HG03469 (cell line): ENCODE measurements around the gene DLL4.

ENCODE experiments used
- ATAC-seq: cut with Tn5 transposase; IDR thresholded peaks from one replicate; pipeline ENCODE4 v1.9.1; 2021; ENCODE audit warnings: mild to moderate bottlenecking, moderate library complexity, moderate number of reproducible peaks; ENCODE audit not compliant: unreplicated experiment

Gene DLL4

GRCh38 chr15:40906091-40906990 lies 22.8 kb upstream of the DLL4 start:
- ATAC-seq, result no peak

DNA sequence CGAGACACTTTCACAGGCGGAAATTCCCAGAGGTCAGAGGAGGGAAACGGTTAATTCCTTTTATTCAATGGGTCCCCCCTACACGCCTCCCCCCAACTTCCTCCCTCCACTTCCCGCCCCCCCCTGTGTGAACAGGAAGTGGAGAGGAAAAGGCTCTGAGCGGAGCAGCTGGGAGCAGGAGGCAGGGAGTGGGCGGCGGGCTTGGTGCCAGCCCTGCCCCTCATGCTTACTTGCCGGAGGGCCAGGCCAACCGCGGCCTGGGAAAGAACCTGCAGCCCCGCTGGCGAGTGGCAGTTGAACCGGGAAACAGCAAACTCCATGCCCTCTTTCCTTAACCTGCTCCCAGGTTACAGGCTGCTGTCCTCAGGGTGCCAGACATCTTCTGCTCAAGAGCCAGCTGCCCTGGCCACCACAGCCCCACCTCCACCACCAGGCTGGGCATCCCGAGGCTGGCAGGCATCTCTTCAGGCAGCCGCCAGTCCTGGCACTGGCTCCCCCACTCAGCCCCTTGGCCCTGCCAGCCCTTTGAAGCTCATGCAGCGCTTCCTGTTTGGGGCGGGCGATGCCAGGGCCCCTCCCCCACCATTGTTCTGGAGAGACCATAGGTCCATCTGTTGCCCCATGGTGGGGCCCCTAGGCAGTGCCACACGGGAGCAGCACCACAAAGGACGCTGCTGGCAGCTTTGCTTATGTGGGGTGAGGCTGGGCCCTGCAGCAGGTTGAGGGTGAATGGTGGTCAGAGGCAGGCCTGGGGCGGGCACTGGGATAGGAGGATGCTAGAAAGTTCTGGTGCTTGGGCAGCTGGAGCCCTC lies 21.9 kb upstream of the DLL4 start:
- no peak for ATAC-seq

DNA sequence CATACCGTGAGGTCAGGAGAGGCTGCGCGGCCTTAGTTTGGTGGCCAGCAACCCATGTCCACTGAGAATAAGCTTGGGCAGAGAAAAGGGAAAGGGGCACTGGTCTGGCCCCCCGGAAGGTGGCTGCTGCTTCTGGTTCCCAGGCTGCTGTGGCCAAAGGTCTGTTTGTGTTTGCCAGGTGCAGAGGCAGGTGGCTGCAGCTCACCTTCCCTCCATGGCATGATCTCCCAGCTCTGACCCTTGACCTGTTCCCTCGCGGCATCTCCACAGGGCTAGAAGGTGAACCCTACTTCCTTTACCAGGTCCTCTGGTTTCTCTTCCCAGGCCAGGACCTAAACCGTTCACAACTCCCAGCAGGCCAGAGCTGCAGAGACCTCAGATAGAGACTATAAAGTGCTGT lies 21.0 kb upstream of the DLL4 start:
- no peak for ATAC-seq

DNA sequence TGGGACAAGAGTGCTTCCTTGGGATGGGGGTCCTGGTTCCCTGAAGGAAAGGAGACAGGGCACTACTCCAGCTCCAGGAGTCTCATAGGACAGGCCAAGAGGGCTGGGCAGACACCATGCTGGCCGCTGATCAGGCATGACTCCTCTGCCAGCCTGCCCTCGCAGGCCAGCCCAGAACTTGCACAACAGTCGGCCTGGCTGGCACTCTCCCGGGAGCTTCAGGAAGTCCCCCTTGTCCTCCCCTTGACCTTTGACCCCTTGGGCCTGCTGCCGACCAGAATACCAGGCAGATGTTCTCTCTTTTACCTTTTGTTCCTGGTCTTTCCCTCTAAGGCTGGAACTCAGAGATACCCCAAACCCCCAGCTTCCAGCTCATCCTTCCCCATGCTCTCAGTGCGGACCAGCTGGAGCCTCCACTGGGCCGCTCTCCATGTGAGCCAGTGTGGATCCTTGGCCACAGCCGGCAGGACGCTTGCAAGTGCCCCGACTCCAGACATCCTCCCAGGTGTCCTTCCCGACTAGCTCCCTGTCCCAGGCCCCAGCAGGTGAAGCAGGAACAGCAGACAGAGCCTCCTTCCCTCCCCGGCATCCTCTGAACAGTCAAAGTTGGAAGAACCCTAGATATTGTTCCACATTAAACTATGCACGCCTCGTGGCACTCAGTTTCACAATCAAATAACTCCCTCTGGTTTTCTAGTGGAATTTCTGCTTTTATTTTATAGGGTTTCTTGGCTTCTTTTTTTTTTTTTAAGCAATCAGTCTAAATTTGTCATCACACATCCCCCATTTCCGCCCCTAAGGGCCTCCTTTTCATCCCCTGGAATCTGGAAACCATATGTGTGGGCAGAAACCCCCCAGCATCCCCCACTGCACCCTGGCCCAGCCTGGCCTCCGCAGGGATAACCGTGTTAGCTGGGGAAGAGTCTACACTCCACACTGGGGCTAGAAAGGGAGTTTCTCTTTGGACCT lies 19.2 kb upstream of the DLL4 start:
- no peak for ATAC-seq

DNA sequence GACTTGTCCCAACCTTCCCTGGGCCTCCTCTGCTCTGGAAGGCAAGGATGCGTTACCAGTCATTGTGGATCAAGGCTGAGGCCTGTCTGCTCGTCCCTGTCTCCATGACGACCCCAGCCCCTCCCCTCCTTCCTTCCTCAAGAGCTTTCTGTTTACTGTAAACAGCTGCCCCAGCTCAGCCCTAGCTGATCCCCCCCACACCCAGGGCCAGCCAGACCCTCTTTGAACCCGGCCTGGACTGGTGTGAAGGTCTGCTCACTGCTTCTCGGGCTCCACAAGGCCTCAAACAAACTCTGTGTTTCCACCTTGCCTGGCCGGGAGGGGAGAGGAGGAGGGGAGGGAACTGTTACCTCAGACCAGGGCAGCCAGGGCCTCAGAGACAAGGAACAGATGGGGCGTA lies 18.0 kb upstream of the DLL4 start:
- no peak for ATAC-seq

DNA sequence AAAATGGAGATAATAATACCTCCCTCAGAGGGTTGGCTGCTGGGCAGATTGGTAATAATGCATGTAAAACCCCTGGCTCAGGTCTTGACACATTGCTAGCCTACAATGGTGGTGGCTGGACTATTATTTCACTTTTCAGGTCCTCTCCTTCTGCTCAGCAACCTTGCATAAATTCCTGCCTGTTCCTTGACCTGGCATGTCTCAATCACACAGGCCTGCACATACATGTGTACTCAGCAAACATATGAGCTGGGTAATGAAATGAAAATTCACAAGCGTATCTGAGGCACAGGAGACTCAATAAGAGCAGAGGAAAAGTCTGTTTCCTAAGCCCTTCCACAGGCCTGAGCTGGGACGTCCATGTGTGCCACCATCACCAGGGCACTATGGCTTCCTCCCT lies 17.4 kb upstream of the DLL4 start:
- ATAC-seq, result no peak

GRCh38 chr15:40912478-40912877 lies 16.7 kb upstream of the DLL4 start:
- ATAC-seq, result no peak

DNA sequence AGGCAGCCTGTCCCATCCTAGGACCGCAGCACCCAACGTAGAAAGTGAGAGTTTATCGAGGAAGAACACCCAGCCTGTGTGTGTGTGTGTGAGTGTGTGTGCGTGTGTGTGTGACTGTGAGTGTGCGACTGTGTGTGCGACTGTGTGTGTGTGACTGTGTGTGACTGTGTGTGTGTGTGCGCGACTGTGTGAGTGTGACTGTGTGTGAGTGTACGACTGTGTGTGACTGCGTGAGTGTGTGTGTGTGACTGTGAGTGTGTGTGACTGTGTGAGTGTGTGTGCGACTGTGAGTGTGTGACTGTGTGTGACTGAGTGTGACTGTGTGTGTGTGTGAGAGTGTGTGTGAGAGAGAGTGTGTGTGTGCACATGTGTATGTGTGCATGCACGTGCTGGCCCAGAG lies 15.1 kb upstream of the DLL4 start:
- no peak for ATAC-seq

- ATAC-seq, result no peak
Observed at GRCh38 chr15:40914486-40914885, 14.7 kb upstream of the DLL4 start.

GRCh38 chr15:40915116-40915661 lies 14.0 kb upstream of the DLL4 start:
- ATAC-seq, result no peak

- no peak for ATAC-seq
Observed at GRCh38 chr15:40915679-40916078, 13.5 kb upstream of the DLL4 start.

GRCh38 chr15:40917585-40917984 lies 11.6 kb upstream of the DLL4 start:
- ATAC-seq, result no peak

DNA sequence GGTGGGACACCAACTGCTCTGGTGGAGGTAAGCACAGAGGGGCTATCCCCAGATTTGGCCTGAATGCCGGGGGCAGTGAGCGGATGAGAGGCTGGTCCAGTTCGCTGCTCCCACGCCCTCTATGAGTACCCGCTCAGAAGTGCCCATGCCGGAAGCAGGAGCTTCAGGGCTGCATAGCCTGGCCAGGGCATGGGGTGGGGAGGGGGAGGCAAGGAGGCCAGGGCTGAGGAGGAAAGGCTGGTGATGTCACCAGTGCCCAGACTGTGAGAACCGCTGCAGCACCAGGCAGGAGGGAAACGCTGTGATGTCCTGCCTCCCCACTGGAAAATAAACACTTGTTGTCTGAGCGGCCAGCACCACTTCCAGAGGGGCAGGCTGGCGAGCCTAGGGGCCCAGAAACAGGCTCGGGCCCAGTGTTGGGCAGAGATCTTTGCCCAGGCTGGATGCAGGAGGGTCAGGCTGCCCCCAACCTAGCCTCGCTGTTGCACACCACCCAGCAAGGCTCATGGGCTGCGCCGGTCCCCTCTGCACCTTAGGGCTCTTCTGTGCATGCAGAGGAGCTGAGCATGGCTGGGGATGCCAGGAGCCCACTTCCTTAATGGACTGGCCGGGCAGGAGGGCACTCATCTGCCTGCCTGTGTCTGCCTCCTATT lies 10.9 kb upstream of the DLL4 start:
- ATAC-seq, result no peak

DNA sequence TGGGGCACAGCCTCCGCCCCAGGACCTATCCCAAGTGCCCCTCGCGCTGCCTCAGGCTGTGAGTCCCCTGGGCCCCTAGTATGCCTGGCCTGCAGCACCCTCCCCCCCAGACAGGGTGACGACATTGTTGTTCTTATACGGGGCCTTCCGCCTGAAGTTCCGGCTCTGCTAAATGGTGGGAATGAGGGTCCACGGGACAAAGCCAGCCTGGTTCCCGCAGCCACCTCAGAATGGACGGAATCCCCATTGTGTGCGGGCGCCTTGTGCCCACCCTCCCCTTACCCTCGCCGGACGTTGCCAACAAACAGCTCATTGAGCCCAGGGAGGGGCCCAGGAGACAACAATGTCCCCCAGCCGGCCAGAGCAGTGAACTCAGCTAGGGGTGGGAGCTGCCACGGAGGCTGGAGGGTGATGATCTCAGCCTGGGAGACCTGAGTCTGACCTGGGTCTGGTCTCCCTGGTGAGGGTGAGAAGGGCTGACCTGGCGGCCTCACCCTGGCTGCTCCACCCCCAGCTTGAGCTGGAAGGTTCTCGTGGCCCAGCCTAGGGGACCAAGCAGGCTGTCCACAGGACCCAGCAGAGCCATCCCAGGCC lies 10.2 kb upstream of the DLL4 start:
- ATAC-seq, result no peak

DNA sequence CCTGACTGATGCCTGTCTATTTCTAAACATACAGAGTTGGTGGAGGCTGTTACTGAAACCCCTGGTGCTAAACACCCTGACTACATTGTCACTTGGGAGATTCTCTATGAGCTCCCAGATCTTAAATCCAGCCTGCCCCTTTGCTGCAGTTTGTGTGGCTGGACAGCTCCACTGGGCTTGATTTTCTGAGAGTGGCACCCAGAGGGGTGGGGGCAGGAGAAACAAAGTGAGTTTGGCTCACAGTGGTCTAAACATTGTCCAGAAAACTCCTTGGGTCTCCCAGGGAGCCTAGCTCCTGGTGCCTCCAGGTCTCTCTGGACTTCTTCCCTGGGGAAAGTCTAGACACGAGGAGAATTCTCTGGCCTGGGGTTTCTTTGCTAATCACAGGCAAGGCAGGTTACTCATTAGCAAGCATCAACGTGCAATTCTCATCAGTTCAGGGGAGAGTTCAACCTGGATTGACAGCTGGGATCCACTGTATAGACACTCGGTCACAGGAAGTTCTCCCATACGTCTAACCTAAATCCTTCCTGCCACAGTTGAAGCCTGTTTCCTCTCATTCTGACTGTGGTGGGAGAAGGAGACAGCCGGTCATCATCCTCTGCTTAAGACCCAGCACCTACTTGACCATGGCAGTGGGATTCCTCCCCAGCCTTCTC lies 7.1 kb upstream of the DLL4 start:
- no peak for ATAC-seq

- no peak for ATAC-seq
Observed at GRCh38 chr15:40922608-40923005, 6.5 kb upstream of the DLL4 start.

DNA sequence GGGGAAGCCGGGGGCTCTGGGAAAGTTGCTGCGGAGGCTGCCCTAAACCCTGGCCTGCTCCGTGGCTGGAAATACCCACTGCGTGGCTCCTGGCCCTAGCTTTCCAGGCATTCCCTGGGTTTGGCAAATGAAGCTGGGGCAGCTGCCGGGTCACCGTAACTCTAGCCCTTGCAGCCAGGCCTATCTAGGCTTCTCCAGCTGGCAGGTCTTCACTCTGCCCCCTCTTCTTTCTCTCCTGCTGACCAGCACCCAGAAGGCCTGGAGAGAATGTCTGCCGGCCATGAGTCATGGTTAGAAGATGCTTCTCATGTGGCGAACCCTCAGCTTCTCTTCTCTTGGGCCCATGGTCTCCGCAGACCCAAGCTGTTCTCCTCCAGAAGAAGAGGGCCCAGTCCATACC lies 5.6 kb upstream of the DLL4 start:
- ATAC-seq, result no peak

DNA sequence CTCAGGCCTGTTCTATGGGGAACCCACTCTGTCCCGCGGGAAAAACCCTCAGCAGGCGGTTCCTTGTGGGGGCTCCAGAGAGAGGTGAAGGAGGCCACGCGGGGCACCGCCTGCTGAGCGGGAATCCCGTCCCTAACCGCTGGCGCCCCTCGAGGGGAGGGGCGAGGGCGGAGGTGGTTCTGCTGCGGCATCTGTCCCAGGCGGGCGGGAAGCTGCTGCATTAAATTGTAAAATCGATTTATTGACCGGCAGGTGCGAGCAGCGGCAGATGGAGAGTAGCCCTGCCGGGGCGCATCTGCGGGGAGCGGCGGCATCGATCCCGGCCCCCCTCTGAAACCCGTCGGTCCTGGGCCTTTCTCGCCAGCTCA lies 3.7 kb upstream of the DLL4 start:
- ATAC-seq, result no peak
